HTERT RPE-1 (cell line): Measurements from ENCODE around the gene DIRAS3.
"Not testable (repeated sequence)": the region's sequence is repeated elsewhere in the genome, so short reads cannot be mapped to it uniquely, and the experiment has no call there.

Experiments used
- in situ Hi-C: fragments of 300-500 bp; cut with MboI; formaldehyde crosslinking; loops from 4 replicates; pipeline ENCODE4 v1.14.3; 2020; ENCODE audit warnings: low sequenced_read_pairs

DIRAS3 gene

GRCh38 chr1:68028566-68028965, 21.9 kb downstream of the DIRAS3 start:
- in situ Hi-C loops = no loop called here

- in situ Hi-C loops = no loop called here
These were observed 25.6 kb downstream of the DIRAS3 start for GRCh38 chr1:68024635-68025338.

- in situ Hi-C loops = no loop called here
These were observed 34.0 kb downstream of the DIRAS3 start for GRCh38 chr1:68016381-68016780.

- in situ Hi-C loops = no loop called here
These were observed 34.5 kb downstream of the DIRAS3 start for GRCh38 chr1:68015971-68016370.

DNA sequence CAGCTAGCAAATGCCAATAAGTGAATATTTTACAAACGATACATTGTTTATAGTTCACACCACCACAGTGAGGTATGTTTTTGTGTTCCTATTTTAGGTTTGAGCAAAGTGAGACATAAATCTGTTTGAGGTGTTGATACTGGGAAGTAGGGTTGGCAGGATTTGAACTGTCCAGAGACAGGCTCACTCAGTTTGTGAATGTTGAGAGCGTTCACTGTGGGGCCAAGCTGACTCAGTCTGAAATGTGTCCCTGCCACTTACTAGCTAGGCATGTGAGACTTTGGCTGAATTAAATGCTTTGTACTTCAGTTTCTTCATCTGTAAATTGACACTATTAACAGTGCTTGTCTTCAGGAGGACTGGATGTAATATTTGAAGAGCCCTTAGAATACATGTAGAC, 35.1 kb downstream of the DIRAS3 start:
- in situ Hi-C loops = no loop called here

DNA sequence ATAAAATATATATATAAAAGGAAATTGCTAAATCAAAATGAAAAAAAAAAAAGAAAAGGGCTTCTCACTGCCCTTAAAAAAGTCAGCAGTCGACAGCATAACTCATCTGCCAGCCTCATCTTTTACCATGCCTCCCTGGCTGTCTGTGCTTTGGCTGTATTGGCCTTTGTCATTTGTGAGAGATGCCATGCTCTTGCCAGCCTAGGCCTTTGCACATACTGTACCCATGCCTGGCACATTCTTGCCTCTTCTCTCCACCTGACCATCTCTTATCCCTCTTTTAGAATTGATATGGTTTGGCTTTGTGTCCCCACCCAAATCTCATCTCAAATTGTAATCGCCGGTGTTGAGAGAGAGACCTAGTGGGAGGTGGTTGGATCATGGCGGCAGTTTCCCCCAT, 37.1 kb downstream of the DIRAS3 start:
- in situ Hi-C loops = no loop called here

DNA sequence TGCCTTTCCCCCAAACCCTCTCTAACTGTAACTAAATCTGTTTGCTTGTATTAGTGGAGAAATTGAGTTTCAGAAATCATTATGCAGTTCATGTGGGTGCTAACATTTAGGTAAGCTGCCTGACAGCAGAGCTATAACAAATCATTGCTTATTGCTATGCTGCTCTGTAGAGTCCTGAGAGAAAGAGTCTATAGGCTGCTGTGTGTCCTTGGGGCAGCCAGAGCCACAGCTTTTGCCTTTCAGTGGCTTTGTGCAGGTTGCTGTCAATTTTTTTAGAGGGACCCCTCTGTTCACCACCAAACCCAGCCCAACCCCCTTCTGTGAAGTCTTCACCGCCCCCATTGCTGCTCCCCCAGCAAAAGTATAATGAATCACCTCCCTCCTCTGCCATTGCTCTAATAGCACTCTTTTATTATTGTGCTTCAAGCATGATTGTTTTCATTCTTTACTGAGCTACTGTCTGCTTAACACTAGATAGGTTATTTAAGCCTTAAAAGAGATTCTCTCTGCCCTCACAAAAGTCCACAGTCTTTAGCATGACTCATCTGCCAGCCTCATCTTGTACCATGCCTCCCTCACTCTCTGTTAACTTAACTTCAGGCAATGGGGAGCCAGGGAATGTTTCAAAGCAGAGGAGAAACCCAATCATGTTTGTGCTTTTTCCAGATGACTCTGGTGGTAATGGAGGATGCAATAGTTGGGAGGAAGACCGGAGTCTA, 38.6 kb downstream of the DIRAS3 start:
- in situ Hi-C loops = no loop called here

DNA sequence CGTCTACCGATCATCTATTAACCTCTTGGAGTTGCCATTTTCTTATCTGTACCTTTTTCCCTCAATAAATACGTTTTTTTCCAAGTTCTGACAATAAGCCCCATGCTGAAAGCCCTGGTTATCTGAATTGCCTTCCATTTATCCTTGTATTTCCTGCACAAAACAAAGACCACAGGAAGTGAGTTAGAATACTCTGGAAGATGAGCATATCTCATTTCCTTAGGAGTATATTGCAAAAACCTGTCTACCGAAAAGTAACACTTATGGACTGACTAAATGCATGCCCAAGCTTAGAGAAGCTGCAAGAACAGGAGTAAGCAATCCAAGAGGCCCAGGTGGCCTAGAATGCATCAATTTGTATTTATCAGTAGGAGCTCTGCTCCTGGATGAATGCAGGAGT, 39.9 kb downstream of the DIRAS3 start:
- in situ Hi-C loops = no loop called here

- in situ Hi-C loops = no loop called here
These were observed 40.3 kb downstream of the DIRAS3 start for GRCh38 chr1:68010090-68010489.

DNA sequence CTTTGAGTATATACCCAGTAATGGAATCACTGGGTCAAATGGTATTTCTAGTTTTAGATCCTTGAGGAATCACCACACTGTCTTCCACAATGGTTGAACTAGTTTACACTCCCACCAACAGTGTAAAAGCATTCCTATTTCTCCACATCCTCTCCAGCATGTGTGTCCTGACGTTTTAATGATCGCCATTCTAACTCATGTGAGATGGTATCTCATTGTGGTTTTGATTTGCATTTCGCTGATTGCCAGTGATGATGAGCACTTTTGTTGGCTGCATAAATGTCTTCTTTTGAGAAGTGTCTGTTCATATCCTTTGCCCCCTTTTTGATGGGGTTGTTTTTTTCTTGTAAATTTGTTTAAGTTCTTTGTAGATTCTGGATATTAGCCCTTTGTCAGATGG, 46.8 kb downstream of the DIRAS3 start:
- in situ Hi-C loops = not testable (repeated sequence)

DNA sequence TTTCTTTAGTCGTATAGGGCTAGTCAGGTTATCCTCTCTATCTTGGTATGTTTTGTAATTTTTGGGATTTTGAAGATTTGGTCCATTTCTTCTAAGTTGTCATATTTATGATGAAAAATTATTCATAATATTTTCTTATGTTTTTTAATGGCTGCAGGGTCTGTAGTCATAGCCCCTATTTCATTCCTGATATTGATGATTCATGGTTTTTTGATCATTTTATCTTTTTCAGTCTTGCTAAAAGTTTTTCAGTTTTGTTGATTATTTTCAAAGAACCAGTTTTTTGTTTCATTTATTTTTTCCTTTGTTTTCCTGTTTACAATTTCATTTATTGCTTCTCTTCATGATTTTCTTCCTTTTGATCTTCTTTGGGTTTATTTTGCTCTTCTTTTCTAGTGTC, 50.2 kb downstream of the DIRAS3 start:
- in situ Hi-C loops = no loop called here

DNA sequence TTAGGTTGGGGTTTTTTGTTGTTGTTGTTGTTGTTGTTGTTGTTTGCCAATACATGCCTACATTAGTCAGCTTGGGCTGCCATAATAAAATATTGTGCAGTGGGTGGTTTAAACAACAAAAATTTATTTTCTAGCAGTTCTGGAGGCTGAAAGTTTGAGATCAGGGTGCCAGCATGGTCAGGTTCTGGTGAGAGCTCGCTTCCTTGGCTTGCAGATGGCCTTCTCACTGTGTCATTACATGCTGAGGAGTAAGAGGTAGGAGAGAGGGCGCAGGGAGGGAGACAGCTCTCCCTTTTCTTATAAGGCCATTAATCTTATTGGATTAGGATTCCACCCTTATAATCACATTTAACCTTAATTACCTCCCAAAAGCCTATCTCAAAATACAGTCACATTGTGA, 52.7 kb downstream of the DIRAS3 start:
- in situ Hi-C loops = no loop called here
